Astrocyte (in vitro differentiated cells and primary cell): ENCODE measurements around the gene GGT5.

Experiments used
- CTCF ChIP-seq: IDR thresholded peaks from 2 replicates; pipeline ENCODE4 v1.5.1; 2011; ENCODE audit warnings: low read depth, mild to moderate bottlenecking, inconsistent platforms, low read length, moderate library complexity; ENCODE audit not compliant: insufficient read depth
- EZH2 ChIP-seq: IDR thresholded peaks from 2 replicates; pipeline ENCODE4 v1.6.1; 2012; ENCODE audit warnings: mild to moderate bottlenecking, low read length, inconsistent platforms; ENCODE audit not compliant: insufficient read depth

- TF ChIP-seq EZH2, result no peak
- TF ChIP-seq CTCF, result no peak
These were observed 35.9 kb downstream of the GGT5 start for GRCh38 chr22:24209016-24209415.
